A673 (cell line): ENCODE measurements around the gene GRIA1. TPM values are rescaled to one million over a fixed set of nuclear protein-coding genes. Genes with fewer than 3 reads are reported as not detected.

Experiments
- BruUV-seq: library from RNA; stranded (reverse); fragments of 400-500 nt; replicated peaks from 2 replicates; lab custom pipeline; 2021; lab: Mats Ljungman, UMichigan
- CTCF ChIA-PET: fragments of 300-600 bp; sonication (Branson Sonifier 250); formaldehyde crosslinking; loops from one replicate; lab custom pipeline; 2022; ENCODE audit warnings: antibody characterized with exemption; lab: Charles Lee
- POLR2A ChIA-PET: fragments of 300-600 bp; sonication (Branson Sonifier 250); formaldehyde crosslinking; loops from one replicate; lab custom pipeline; 2022; ENCODE audit warnings: antibody characterized with exemption; ENCODE audit not compliant: low non-redundant PET; lab: Charles Lee
- DNase-seq: peaks from one replicate; pipeline ENCODE4 v3.0.0-alpha.2; 2015; ENCODE audit warnings: low spot score
- H3K27ac ChIP-seq: fragments of 200-600 bp; sonication (generic); 2 replicates; pipeline ENCODE4 v1.5.1; 2016; ENCODE audit warnings: mixed run types, low read depth, mild to moderate bottlenecking, mixed read lengths, antibody characterized with exemption, low read length; ENCODE audit not compliant: poor library complexity, severe bottlenecking
- H3K27me3 ChIP-seq: fragments of 200-600 bp; sonication (generic); replicated peaks from 2 replicates; pipeline ENCODE4 v1.6.1; 2017; ENCODE audit warnings: mixed run types, low read depth, mild to moderate bottlenecking, mixed read lengths, antibody characterized with exemption, low read length; ENCODE audit not compliant: insufficient read depth, poor library complexity
- H3K36me3 ChIP-seq: fragments of 200-600 bp; sonication (generic); 2 replicates; pipeline ENCODE4 v1.6.1; 2016; ENCODE audit warnings: mixed run types, mild to moderate bottlenecking, mixed read lengths, antibody characterized with exemption, low read length; ENCODE audit not compliant: insufficient read depth, poor library complexity, severe bottlenecking
- H3K4me1 ChIP-seq: fragments of 200-600 bp; sonication (generic); 2 replicates; pipeline ENCODE4 v1.6.1; 2017; ENCODE audit warnings: mixed run types, mild to moderate bottlenecking, mixed read lengths, antibody characterized with exemption, low read length; ENCODE audit not compliant: insufficient read depth, poor library complexity, severe bottlenecking
- H3K4me3 ChIP-seq: fragments of 200-600 bp; sonication (generic); 2 replicates; pipeline ENCODE4 v1.5.1; 2016; ENCODE audit warnings: low read depth, mixed run types, mild to moderate bottlenecking, mixed read lengths, low read length; ENCODE audit not compliant: poor library complexity, severe bottlenecking
- H3K9me3 ChIP-seq: fragments of 200-600 bp; sonication (generic); 2 replicates; pipeline ENCODE4 v1.6.1; 2016; ENCODE audit warnings: mixed run types, low read depth, mild to moderate bottlenecking, mixed read lengths, antibody characterized with exemption, low read length; ENCODE audit not compliant: poor library complexity, severe bottlenecking
- CTCF ChIP-seq: fragments of 300-800, 200-600 bp; sonication (generic); conservative IDR thresholded peaks from 2 replicates; pipeline ENCODE4 v1.5.1; 2017; ENCODE audit warnings: low read depth, mild to moderate bottlenecking, antibody characterized with exemption, low read length, moderate library complexity, mixed read lengths
- EZH2 ChIP-seq: fragments of 200-600 bp; sonication (generic); IDR thresholded peaks from 2 replicates; pipeline ENCODE4 v1.6.1; 2017; ENCODE audit warnings: borderline replicate concordance, low read depth, mild to moderate bottlenecking, mixed read lengths, antibody characterized with exemption, low read length; ENCODE audit not compliant: poor library complexity, severe bottlenecking
- intact Hi-C: fragments of 100-400 bp; cut with micrococcal nuclease; formaldehyde crosslinking; loops from one replicate; pipeline ENCODE4 v1.10.0; 2022; ENCODE audit not compliant: unreplicated experiment
- total RNA-seq: library from RNA; stranded (reverse); gene quantifications from 2 replicates; pipeline ENCODE4 v1.2.3, GENCODE V29; 2021

The GRIA1 gene
- total RNA-seq, 1 experiment from 2014 or later = 0.69 TPM

- Histone ChIP-seq H3K9me3 (no peaks in the 10 kb centered on the region), H3K4me1 (peaks cover 9% of the 10 kb centered on the region), H3K4me3 (no peak overlapping the region), H3K36me3 (no peaks in the 10 kb centered on the region), H3K27me3 (no peaks in the 10 kb centered on the region), H3K27ac (no peak overlapping the region)
- intact Hi-C loops = no loop called here
- no peak for DNase-seq
- TF ChIP-seq CTCF = no peak
- TF ChIP-seq EZH2 = no peak
- no TSS peak for BruUV-seq
- POLR2A ChIA-PET = no interaction called here
- CTCF ChIA-PET = no interaction called here
These were observed 34.1 kb upstream of the GRIA1 start for GRCh38 chr5:153456354-153456753.

GRCh38 chr5:153456993-153457392 is 33.5 kb upstream of the GRIA1 start:
- no peaks in the 10 kb centered on the region for H3K36me3 ChIP-seq

GRCh38 chr5:153458268-153458667 is 32.2 kb upstream of the GRIA1 start:
- Histone ChIP-seq H3K36me3 (no peaks in the 10 kb centered on the region), H3K27me3 (no peaks in the 10 kb centered on the region), H3K4me1 (peaks cover 9% of the 10 kb centered on the region), H3K4me3 (no peak overlapping the region), H3K27ac (no peak overlapping the region), H3K9me3 (no peaks in the 10 kb centered on the region)
- intact Hi-C loops = no loop called here
- ChIA-PET CTCF (no interaction called here), POLR2A (no interaction called here)
- TF ChIP-seq EZH2 (no peak), CTCF (no peak)
- DNase-seq = no peak
- BruUV-seq = no TSS peak

More at GRCh38 chr5:153456993-153457392, 33.5 kb upstream of the GRIA1 start:
- no peak overlapping the region for H3K4me3 ChIP-seq
- no peak overlapping the region for H3K27ac ChIP-seq
- H3K4me1 ChIP-seq = peaks cover 9% of the 10 kb centered on the region
- intact Hi-C loops = no loop called here
- H3K9me3 ChIP-seq = no peaks in the 10 kb centered on the region
- no TSS peak for BruUV-seq
- no peaks in the 10 kb centered on the region for H3K27me3 ChIP-seq
- DNase-seq = no peak
- CTCF ChIA-PET = no interaction called here
- TF ChIP-seq EZH2 (no peak), CTCF (no peak)
- POLR2A ChIA-PET = no interaction called here
